NCI-H748 (cell line): ENCODE data around the gene RHD.
"Not testable (repeated sequence)": the region's sequence is repeated elsewhere in the genome, so short reads cannot be mapped to it uniquely, and the experiment has no call there.

Experiments used
- DNase-seq: peaks from one replicate; lab custom pipeline; 2025; ENCODE audit not compliant: unreplicated experiment; lab: John Stamatoyannopoulos, UW

RHD gene

DNA sequence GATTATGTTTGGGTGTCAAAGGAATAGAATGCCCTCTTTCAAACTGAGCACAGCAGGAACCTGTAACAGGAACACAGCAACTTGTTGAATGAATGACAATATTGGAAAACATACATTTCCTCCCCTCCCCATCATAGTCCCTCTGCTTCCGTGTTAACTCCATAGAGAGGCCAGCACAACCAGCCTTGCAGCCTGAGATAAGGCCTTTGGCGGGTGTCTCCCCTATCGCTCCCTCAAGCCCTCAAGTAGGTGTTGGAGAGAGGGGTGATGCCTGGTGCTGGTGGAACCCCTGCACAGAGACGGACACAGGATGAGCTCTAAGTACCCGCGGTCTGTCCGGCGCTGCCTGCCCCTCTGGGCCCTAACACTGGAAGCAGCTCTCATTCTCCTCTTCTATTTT is at the start of gene RHD:
TSS of gene RHD (plus strand) at position 272 of the 400 bp plus-strand sequence. CDS start at position 311, 39 bp downstream.
- not testable (repeated sequence) for DNase-seq

GRCh38 chr1:25222606-25223005 is 49.7 kb upstream of the RHD start:
- DNase-seq: no peak

DNA sequence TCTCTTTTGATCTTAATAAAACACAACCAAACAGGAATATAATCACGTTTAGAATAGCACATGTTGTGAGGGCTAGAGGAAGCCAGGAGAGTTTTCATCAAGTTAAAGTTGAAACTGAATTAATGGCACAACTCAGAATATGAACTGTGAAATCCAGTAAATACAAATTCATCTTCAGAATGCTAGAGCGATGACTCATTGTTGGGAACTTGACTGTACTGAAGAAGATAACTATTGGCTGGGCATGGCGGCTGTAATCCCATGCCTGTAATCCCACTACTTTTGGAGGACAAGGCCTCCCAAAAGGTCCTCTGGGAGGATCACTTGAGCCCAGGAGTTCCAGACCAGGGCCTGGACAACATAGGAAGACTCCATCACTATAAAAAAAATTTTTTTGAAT is 48.8 kb upstream of the RHD start:
- no peak for DNase-seq

- DNase-seq: peak; percentile 90
These were observed 40.1 kb upstream of the RHD start, which contains the start of gene SYF2 for GRCh38 chr1:25232027-25232865. TSS of gene SYF2 (minus strand) at chr1:25232502. CDS start at chr1:25232467, 35 bp downstream.

GRCh38 chr1:25232866-25233784 is 39.2 kb upstream of the RHD start:
- peak; percentile 57 for DNase-seq

DNA sequence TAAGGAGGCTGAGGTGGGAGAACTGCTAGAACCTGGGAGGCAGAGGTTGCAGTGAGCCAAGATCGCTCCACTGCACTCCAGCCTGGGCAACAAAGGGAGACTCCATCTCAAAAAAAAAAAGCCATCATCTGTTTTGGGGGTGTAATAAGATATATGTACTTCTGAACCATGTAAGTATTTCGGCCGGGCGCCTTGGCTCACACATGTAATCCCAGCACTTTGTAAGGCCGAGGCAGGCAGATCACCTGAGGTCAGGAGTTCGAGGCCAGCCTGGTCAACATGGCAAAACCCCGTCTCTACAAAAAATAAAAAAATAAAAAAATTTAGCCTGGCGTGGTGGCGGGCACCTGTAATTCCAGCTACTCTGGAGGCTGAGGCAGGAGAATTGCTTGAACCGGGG is 36.9 kb upstream of the RHD start:
- DNase-seq: not testable (repeated sequence)

DNA sequence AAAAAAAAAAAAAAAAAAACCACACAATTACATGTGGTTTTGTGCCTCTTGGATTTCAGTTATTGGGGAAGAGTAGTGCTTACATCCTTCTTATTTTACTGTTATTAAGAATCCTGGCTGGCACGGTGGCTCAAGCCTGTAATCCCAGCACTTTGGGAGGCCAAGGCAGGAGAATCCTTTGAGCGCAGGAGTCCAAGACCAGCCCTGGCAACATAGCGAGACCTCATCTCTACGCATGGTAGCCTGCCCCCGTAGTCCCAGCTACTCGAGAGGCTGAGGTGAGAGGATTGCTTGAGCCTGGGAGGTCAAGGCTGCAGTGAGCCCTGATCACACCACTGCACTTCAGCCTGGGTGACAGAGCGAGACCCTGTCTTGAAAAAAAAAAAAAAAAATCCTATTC is 36.0 kb upstream of the RHD start:
- not testable (repeated sequence) for DNase-seq

DNA sequence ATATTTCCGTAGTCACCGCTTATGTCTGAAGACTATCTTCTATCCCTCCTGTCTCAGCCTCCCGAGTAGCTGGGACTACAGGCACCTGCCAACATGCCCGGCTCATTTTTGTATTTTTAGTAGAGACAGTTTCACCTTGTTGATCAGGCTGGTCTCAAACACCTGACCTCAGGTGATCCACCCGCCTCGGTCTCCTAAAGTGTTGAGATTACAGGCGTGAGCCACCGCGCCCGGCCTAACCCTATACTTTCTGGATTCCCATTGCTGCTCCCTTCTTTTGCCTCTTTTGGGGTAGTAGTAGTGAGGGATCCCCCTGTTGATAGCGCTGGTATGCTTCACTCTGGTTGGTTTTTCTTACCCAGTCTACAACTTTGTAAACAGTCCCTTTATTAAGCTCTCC is 34.3 kb upstream of the RHD start:
- no peak for DNase-seq

GRCh38 chr1:25239681-25240541 is 32.4 kb upstream of the RHD start:
- DNase-seq: peak; percentile 93

GRCh38 chr1:25243907-25244306 is 28.4 kb upstream of the RHD start:
- no peak for DNase-seq

DNA sequence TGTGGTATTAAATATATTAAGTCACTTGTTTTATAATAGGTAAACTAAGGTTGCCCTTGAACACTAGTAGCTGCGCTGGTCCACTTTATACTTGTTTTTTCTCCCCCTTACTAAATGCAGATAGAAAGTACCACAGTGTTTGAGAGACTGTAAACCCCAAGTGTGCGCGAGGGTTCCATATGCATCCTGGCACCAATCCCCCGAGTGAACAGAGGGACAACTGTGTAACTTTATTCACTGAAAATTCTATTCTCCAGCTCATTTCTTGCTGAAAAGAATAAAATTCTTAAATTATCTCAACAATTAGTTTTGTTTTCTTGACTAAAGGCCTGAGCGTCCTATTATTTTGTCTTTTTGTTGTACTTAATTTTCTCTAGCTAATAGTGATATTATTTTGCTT is 26.9 kb upstream of the RHD start:
- DNase-seq: no peak

GRCh38 chr1:25245809-25246599 is 26.3 kb upstream of the RHD start:
- peak; percentile 20 for DNase-seq

DNA sequence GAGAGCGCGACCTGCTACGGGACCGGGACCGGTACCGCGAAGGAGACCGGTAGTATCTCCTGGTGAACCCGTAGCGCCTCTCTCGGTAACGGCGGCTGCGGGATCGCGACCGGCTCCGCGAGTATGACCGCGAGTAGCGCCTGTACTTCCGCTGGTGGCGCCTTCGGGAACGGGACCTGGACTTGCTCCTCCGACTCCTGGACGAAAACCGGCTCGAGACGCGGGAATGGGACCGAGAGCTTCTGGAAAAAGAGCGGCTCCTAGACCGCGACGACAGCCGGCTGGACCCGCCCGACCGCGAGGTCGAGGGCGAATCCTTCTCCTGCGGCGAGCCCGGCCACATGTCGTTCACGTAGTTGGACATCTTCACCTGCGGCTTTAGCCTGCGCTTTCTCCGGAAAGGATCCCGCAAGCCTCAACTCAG is 25.7 kb upstream of the RHD start:
- DNase-seq: peak; percentile 47

- DNase-seq: peak; percentile 97
These were observed 25.1 kb upstream of the RHD start, which contains the start of gene RSRP1 for GRCh38 chr1:25247024-25247828. TSS of gene RSRP1 (minus strand) at chr1:25247454. CDS start at chr1:25246963, 491 bp downstream.

GRCh38 chr1:25247829-25248754 is 24.2 kb upstream of the RHD start:
- DNase-seq: no peak

DNA sequence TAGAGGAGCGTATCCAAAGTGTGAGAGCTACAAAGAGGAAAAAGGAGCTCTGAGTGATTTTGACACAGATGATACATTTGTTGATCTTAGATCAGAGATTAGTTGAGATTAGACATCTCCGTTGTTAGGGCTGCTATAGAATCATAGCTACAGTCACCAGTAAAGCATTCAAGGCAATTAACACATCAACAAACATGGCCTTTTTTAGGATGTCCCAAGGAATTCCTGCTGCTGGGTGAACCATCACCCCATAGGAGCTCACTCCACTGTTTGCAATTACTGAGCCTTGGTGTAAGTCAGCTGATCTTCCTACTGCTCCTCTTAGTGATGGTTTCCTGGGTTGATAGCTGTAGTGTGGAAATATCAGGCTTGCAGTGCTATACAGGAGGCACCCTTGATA is 18.4 kb upstream of the RHD start:
- DNase-seq: no peak

GRCh38 chr1:25255706-25256577 is 16.4 kb upstream of the RHD start:
- no peak for DNase-seq
